ENCODE results near the gene NXNL1. TPM values are rescaled to one million over a fixed set of nuclear protein-coding genes. Genes with fewer than 3 reads are reported as not detected.
A peak's percentile ranks its signal among the peaks of the same experiment; 100 is the strongest.

NXNL1 gene
- total and polyA plus RNA-seq, 2 experiments from 2014 or later: not detected

DNA sequence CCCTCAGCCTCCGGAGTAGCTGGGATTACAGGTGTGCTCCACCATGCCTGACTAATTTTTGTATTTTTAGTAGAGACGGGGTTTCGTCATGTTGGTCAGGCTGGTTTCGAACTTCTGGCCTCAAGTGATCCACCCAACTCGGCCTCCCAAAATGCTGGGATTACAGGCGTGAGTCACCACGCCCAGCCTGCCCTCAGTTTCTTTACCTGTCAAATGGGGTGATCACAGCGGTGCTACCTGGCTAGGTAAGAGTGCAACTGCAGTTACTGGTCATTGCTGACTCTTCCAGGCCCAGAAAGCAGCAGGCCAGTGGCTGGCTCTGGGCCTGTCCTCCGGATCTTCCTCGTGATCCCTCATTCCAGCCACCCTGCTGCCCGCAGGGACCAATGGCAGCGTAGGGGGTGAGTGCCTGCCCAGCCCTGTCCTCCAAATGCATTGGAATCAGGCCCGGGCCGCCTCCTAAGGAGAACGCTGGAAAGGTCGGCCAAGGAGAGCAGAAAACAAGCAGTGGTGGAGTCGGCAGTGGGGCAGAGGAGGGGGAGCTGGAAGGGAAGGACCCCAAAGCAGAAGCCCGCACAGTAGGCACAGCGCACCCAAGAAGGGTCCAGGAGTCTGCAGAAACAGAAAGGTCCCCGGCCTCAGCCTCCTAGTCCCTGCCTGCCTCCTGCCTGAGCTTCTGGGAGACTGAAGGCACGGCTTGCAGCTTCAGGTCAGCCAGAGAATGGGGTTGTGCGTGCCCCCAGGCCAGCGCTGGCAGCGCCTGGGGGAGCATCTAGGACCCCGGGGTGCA lies 7.8 kb upstream of the NXNL1 start:
- no peak for ATAC-seq
- no peaks in the 10 kb centered on the region for H3K9me3 Mint-ChIP-seq
- Histone ChIP-seq H3K9me2 (ENCODE audit: insufficient read depth) (no peaks in the 10 kb centered on the region), H3K4me1 (ENCODE audit: insufficient read depth) (peaks cover 12% of the 10 kb centered on the region), H3F3A (replicated peaks; ENCODE audit: low read depth) (0 out of 2 replicates have a peak, but pooled peaks cover 6% of the 10 kb centered on the region), H3K27me3 (ENCODE audit: insufficient read depth) (peaks cover 24% of the 10 kb centered on the region), H3K27ac (ENCODE audit: low read depth) (no peak overlapping the region), H3K4me3 (peak overlapping the region; percentile 92), H3K79me2 (replicated peaks; ENCODE audit: insufficient read depth) (no peaks in the 10 kb centered on the region), H3K36me3 (ENCODE audit: insufficient read depth) (no peaks in the 10 kb centered on the region), H2AFZ (peak overlapping the region; percentile 98), H3K4me2 (peak overlapping the region; percentile 96), H4K20me1 (replicated peaks; ENCODE audit: insufficient read depth) (no peaks in the 10 kb centered on the region)
- H3K4me1 Mint-ChIP-seq: peaks cover 23% of the 10 kb centered on the region
- DNase-seq (ENCODE audit: low spot score): peak; percentile 46
- peak overlapping the region; percentile 94 for H3K4me3 Mint-ChIP-seq
- H3K36me3 Mint-ChIP-seq (ENCODE audit: low read depth): no peaks in the 10 kb centered on the region; the same call in 2 of the 3 replicates
- H3K27ac Mint-ChIP-seq: peak overlapping the region; percentile 91
- H3K27me3 Mint-ChIP-seq (ENCODE audit: insufficient read depth, low read depth, poor library complexity): peaks cover 14% of the 10 kb centered on the region
- TF ChIP-seq NANOG (IDR thresholded peaks at IDR 0.05; ENCODE audit: borderline replicate concordance): no peak
- no peak for TF ChIP-seq CTCF (conservative IDR thresholded peaks at IDR 0.05; ENCODE audit: low read depth in 2 of 2)
- TF ChIP-seq, protein P1, sequence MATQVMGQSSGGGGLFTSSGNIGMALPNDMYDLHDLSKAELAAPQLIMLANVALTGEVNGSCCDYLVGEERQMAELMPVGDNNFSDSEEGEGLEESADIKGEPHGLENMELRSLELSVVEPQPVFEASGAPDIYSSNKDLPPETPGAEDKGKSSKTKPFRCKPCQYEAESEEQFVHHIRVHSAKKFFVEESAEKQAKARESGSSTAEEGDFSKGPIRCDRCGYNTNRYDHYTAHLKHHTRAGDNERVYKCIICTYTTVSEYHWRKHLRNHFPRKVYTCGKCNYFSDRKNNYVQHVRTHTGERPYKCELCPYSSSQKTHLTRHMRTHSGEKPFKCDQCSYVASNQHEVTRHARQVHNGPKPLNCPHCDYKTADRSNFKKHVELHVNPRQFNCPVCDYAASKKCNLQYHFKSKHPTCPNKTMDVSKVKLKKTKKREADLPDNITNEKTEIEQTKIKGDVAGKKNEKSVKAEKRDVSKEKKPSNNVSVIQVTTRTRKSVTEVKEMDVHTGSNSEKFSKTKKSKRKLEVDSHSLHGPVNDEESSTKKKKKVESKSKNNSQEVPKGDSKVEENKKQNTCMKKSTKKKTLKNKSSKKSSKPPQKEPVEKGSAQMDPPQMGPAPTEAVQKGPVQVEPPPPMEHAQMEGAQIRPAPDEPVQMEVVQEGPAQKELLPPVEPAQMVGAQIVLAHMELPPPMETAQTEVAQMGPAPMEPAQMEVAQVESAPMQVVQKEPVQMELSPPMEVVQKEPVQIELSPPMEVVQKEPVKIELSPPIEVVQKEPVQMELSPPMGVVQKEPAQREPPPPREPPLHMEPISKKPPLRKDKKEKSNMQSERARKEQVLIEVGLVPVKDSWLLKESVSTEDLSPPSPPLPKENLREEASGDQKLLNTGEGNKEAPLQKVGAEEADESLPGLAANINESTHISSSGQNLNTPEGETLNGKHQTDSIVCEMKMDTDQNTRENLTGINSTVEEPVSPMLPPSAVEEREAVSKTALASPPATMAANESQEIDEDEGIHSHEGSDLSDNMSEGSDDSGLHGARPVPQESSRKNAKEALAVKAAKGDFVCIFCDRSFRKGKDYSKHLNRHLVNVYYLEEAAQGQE (IDR thresholded peaks at IDR 0.05; ENCODE audit: unreplicated experiment): no peak
- TF ChIP-seq JUNB (IDR thresholded peaks at IDR 0.05; ENCODE audit: unreplicated experiment): no peak

GRCh38 chr19:17467471-17468301 lies 7.0 kb upstream of the NXNL1 start:
- Histone ChIP-seq H3K27me3 (ENCODE audit: insufficient read depth) (peaks cover 24% of the 10 kb centered on the region), H3K79me2 (replicated peaks; ENCODE audit: insufficient read depth) (no peaks in the 10 kb centered on the region), H3K4me3 (no peak overlapping the region), H3K36me3 (ENCODE audit: insufficient read depth) (no peaks in the 10 kb centered on the region), H4K20me1 (replicated peaks; ENCODE audit: insufficient read depth) (no peaks in the 10 kb centered on the region), H3F3A (replicated peaks; ENCODE audit: low read depth) (0 out of 2 replicates have a peak, but pooled peaks cover 6% of the 10 kb centered on the region), H3K4me2 (no peak overlapping the region), H3K9me2 (ENCODE audit: insufficient read depth) (no peaks in the 10 kb centered on the region), H3K27ac (ENCODE audit: low read depth) (no peak overlapping the region), H2AFZ (no peak overlapping the region), H3K4me1 (ENCODE audit: insufficient read depth) (peaks cover 12% of the 10 kb centered on the region)
- Mint-ChIP-seq H3K27ac (no peak overlapping the region), H3K27me3 (ENCODE audit: insufficient read depth, low read depth, poor library complexity) (peaks cover 12% of the 10 kb centered on the region), H3K36me3 (ENCODE audit: low read depth) (no peaks in the 10 kb centered on the region; the same call in 2 of the 3 replicates), H3K4me1 (peaks cover 23% of the 10 kb centered on the region), H3K9me3 (no peaks in the 10 kb centered on the region), H3K4me3 (peak overlapping the region; percentile 94; the same call in 1 of the 3 replicates)
- ATAC-seq (no peak), DNase-seq (ENCODE audit: low spot score) (no peak)
- TF ChIP-seq, protein P2, sequence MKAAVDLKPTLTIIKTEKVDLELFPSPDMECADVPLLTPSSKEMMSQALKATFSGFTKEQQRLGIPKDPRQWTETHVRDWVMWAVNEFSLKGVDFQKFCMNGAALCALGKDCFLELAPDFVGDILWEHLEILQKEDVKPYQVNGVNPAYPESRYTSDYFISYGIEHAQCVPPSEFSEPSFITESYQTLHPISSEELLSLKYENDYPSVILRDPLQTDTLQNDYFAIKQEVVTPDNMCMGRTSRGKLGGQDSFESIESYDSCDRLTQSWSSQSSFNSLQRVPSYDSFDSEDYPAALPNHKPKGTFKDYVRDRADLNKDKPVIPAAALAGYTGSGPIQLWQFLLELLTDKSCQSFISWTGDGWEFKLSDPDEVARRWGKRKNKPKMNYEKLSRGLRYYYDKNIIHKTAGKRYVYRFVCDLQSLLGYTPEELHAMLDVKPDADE (IDR thresholded peaks at IDR 0.05): no peak
- no peak for TF ChIP-seq STAT1 (IDR thresholded peaks at IDR 0.05; ENCODE audit: unreplicated experiment)
- no peak for TF ChIP-seq JUNB (IDR thresholded peaks at IDR 0.05; ENCODE audit: unreplicated experiment)
- TF ChIP-seq POLR2AphosphoS5 (IDR thresholded peaks at IDR 0.05; ENCODE audit: low read depth): no peak
